NOMO-1 treated with dmso at 0.1 percent for 144 hours (cell line): ENCODE results near the gene SLC2A4RG.

Source experiments
- DNase-seq: peaks from one replicate; lab custom pipeline; 2025; ENCODE audit not compliant: unreplicated experiment; lab: John Stamatoyannopoulos, UW

Gene SLC2A4RG

GRCh38 chr20:63752411-63753101 is 13.0 kb downstream of the SLC2A4RG start:
- no peak for DNase-seq

GRCh38 chr20:63753381-63753780 is 13.8 kb downstream of the SLC2A4RG start:
- DNase-seq = no peak

GRCh38 chr20:63754008-63754407 is 14.4 kb downstream of the SLC2A4RG start:
- DNase-seq = no peak

- no peak for DNase-seq
These were observed 16.5 kb downstream of the SLC2A4RG start for GRCh38 chr20:63755933-63756647.

- no peak for DNase-seq
These were observed 17.0 kb downstream of the SLC2A4RG start for GRCh38 chr20:63756648-63756991.

GRCh38 chr20:63758152-63758551 is 18.6 kb downstream of the SLC2A4RG start:
- DNase-seq = no peak

- DNase-seq = no peak
These were observed 19.9 kb downstream of the SLC2A4RG start for GRCh38 chr20:63759377-63759901.

- no peak for DNase-seq
These were observed 25.7 kb downstream of the SLC2A4RG start for GRCh38 chr20:63765082-63765873.

DNA sequence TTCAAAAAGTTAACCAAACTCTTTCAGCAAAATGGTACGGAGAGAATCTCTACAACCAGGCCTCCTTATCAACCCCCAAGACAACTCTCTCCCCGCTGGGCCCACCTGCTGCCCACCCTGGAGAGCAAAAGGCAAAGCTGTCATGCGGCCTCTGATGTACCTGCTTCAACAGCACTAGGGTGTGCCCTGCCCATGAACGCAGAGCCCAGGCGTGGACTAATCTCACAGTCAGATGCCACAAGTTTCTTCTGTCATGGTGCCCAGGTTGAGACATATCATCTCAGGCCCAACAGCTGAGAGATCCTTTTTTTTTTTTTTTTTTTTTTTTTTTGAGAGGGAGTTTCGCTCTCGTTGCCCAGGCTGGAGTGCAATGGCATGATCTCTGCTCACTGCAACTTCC is 26.3 kb downstream of the SLC2A4RG start:
- no peak for DNase-seq

- no peak for DNase-seq
These were observed 27.3 kb downstream of the SLC2A4RG start for GRCh38 chr20:63766695-63767426.

- DNase-seq = no peak
These were observed 27.9 kb downstream of the SLC2A4RG start for GRCh38 chr20:63767456-63767855.

- DNase-seq = no peak
These were observed 28.3 kb downstream of the SLC2A4RG start for GRCh38 chr20:63767886-63768285.

GRCh38 chr20:63768591-63769515 is 29.3 kb downstream of the SLC2A4RG start:
- DNase-seq = no peak

DNA sequence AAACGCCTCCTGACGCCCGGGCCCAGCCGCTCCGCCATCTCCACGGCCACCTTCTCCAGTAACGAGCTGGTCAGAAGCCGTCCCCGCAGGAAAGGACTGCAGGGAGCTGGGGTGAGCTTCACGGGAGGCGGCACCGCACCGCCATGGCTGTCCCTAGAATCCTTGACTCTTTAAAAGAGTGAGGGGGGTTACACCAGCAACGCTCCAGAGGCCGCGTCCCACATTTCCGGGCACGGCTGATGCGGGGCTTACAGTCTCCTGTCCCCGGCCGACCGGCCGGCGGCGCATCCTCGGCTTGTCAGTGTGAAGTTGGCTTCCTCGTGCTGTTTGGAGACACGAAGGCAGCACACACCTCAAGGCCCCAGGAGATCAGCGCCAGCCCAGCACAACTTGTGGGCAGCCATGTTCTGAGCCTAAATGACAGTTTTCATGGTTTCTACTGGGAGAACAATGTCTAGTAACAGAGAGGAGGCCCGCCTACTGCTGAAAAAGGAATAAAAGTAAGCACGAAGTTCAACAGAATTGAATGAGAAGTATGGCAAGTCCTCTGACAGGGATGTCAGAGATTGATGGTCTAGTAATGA is 30.4 kb downstream of the SLC2A4RG start:
- DNase-seq = no peak

DNA sequence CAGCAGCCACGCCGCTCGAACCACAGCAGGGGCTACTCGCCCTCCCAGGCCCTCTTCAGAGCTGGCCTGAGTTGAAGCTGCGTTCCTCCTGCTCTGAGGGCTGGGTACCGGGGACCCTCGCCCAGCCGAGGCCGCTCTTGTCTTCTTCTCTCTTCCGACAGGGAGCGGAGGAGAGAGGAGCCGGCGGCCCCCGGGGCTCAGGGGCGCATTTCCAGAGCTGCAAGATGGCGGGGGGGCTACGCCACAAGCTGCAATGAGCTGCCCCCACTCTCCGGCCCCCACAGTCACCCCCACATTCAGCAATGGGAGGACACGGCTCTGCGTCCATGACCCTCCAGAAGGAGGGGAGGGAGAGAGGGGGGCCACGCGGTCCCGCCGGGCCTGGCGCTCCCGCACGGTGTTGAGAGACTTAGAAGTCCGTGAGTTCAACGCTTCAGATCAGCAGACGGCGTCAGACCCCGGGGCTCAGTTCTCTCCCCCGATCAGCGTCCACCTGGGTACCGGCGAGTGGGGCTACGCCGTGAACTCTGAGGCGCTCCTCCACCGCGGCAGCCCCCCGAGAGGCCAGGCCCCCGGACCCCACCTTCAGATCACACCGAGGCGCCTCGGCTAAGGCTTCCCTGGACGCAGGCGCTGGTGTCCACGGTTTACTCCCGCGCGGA is 31.6 kb downstream of the SLC2A4RG start:
- DNase-seq = no peak

GRCh38 chr20:63772781-63773518 is 33.4 kb downstream of the SLC2A4RG start:
- DNase-seq = no peak

DNA sequence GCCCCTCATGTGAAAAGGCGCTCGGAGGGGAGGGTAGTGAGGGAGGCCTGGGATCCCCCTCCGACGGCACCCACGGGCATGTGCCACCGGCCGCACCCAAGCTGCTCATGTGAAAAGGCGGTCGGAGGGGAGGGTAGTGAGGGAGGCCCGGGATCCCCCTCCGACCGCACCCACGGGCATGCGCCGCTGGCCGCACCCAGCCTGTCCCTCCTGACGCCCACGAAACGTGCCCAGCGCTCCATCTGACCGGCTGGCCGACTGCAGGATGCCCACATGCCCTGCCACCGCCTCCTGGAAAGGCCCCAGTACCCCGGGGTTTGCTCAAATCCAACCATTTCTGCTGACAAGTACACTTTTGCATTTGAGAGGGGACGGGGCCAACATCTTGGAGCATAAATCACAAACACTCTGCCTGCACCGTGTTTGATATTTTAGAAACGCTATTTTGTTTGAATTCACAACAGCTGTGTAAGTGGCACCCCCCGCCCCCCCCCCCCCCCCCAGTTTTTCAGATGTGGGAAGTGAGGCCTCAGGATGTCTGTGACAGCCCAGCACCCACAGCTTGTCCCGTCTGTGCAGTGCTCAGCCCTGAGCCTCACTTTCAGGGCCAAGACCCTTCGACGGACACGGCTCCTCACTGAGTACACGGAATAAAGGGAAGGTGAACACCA is 34.1 kb downstream of the SLC2A4RG start:
- DNase-seq = no peak

DNA sequence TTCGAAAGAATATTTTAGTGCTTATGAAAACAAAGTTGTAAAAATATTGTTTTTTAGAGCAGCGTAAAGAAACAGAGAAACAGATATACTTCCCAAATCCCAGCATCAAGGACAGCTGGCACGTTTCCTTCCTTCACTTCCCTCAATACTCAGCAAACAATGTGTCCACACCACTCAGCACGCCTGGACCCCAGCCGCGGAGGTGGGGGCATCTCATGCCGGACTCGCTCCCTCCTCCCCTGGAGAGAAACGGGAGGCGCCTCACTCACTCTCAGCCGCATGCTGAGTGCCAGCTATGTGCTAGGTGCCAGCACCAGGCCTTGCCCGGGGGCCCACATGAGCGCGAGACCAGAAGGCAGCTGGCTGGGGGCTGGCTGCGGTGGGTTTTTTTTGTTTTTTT is 34.7 kb downstream of the SLC2A4RG start:
- DNase-seq = no peak
